ENCODE results near the gene HOXA10.

Gene HOXA10

DNA sequence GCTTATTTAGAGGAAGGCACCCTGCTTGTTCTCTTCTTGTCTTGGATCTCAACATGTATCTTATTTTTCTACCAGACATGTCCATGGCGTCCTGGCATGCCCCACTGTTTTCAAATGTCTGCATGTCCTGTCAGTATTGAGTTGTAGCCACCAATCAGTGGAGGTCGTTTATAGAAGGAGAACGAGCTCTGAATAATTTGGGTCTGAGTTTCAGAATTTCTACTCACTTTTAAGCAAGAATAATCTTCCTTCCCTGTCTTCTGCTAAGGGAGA is 28.7 kb upstream of the HOXA10 start:
- H3K9me3 ChIP-seq (ENCODE audit: control insufficient read depth, insufficient read depth, low read length) = no peaks in the 10 kb centered on the region
- H3K27ac ChIP-seq (ENCODE audit: low read depth, low read length) = no peak overlapping the region
- H3K36me3 ChIP-seq (ENCODE audit: control insufficient read depth, insufficient read depth, low read length) = no peaks in the 10 kb centered on the region
- H3K27me3 ChIP-seq (ENCODE audit: control insufficient read depth, insufficient read depth, low read length) = peaks cover 100% of the 10 kb centered on the region
- no peak overlapping the region for H3K4me3 ChIP-seq (ENCODE audit: low read depth, low read length)
- peaks cover 9% of the 10 kb centered on the region; the same call in 1 of the 2 replicates for H3K4me1 ChIP-seq (ENCODE audit: control insufficient read depth, insufficient read depth, low read length)
- H3K9ac ChIP-seq (ENCODE audit: low read depth, low read length) = no peak overlapping the region

DNA sequence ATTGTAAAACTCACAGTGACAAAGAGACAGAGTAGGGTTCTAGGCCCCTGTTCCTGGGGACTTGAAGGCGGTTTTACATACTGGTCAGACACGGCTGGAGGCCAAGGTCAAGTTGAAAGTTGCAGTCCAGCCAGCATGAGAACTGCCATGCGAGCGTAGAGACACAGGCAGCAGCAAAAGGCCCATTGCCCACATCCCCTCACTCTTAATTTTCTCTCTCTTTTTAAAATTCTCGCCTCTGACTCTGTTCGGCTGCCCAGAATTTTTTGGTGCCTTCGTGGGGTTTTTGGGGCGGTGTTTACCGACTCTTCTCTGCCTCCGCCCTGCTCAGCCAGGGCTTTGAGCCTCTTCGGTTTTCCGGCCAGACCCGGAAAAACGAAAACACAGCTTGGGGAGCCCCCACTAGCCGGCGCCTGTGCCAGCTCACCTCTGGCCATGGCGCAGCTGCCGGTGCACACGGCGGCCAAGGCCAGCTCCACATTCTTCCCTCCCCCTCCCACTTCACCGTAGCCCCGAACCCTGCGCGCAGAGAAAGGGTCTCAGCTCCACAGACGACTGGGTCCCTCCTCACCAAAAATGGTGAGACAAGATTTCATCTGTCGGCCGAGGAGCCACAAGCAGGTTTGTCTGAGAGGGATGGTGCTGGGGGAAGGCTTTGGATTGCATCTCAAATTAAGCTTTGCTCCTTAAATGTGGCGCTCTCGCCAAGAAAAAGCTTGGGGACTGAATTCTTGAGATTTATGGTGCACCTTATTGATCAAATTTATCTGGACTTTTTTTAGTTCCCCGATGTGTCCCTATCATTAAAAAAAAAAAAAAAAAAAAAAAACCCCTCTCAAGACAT is 28.1 kb upstream of the HOXA10 start:
- Histone ChIP-seq H3K27me3 (ENCODE audit: control insufficient read depth, insufficient read depth, low read length) (peaks cover 100% of the 10 kb centered on the region), H3K9ac (ENCODE audit: low read depth, low read length) (no peak overlapping the region), H3K9me3 (ENCODE audit: control insufficient read depth, insufficient read depth, low read length) (no peaks in the 10 kb centered on the region), H3K4me3 (ENCODE audit: low read depth, low read length) (no peak overlapping the region), H3K27ac (ENCODE audit: low read depth, low read length) (no peak overlapping the region), H3K4me1 (ENCODE audit: control insufficient read depth, insufficient read depth, low read length) (peaks cover 9% of the 10 kb centered on the region; the same call in 1 of the 2 replicates), H3K36me3 (ENCODE audit: control insufficient read depth, insufficient read depth, low read length) (no peaks in the 10 kb centered on the region)

- Histone ChIP-seq H3K27me3 (ENCODE audit: control insufficient read depth, insufficient read depth, low read length) (peaks cover 100% of the 10 kb centered on the region), H3K4me1 (ENCODE audit: control insufficient read depth, insufficient read depth, low read length) (peaks cover 9% of the 10 kb centered on the region; the same call in 1 of the 2 replicates), H3K27ac (ENCODE audit: low read depth, low read length) (no peak overlapping the region), H3K4me3 (ENCODE audit: low read depth, low read length) (no peak overlapping the region), H3K9me3 (ENCODE audit: control insufficient read depth, insufficient read depth, low read length) (no peaks in the 10 kb centered on the region), H3K36me3 (ENCODE audit: control insufficient read depth, insufficient read depth, low read length) (no peaks in the 10 kb centered on the region), H3K9ac (ENCODE audit: low read depth, low read length) (no peak overlapping the region)
Observed at GRCh38 chr7:27201580-27202017, 27.5 kb upstream of the HOXA10 start.

- Histone ChIP-seq H3K27ac (ENCODE audit: low read depth, low read length) (no peak overlapping the region), H3K9ac (ENCODE audit: low read depth, low read length) (no peak overlapping the region), H3K36me3 (ENCODE audit: control insufficient read depth, insufficient read depth, low read length) (no peaks in the 10 kb centered on the region), H3K9me3 (ENCODE audit: control insufficient read depth, insufficient read depth, low read length) (no peaks in the 10 kb centered on the region), H3K27me3 (ENCODE audit: control insufficient read depth, insufficient read depth, low read length) (peaks cover 100% of the 10 kb centered on the region), H3K4me1 (ENCODE audit: control insufficient read depth, insufficient read depth, low read length) (peaks cover 9% of the 10 kb centered on the region; the same call in 1 of the 2 replicates), H3K4me3 (ENCODE audit: low read depth, low read length) (no peak overlapping the region)
Observed at GRCh38 chr7:27200761-27201579, 26.9 kb upstream of the HOXA10 start.

DNA sequence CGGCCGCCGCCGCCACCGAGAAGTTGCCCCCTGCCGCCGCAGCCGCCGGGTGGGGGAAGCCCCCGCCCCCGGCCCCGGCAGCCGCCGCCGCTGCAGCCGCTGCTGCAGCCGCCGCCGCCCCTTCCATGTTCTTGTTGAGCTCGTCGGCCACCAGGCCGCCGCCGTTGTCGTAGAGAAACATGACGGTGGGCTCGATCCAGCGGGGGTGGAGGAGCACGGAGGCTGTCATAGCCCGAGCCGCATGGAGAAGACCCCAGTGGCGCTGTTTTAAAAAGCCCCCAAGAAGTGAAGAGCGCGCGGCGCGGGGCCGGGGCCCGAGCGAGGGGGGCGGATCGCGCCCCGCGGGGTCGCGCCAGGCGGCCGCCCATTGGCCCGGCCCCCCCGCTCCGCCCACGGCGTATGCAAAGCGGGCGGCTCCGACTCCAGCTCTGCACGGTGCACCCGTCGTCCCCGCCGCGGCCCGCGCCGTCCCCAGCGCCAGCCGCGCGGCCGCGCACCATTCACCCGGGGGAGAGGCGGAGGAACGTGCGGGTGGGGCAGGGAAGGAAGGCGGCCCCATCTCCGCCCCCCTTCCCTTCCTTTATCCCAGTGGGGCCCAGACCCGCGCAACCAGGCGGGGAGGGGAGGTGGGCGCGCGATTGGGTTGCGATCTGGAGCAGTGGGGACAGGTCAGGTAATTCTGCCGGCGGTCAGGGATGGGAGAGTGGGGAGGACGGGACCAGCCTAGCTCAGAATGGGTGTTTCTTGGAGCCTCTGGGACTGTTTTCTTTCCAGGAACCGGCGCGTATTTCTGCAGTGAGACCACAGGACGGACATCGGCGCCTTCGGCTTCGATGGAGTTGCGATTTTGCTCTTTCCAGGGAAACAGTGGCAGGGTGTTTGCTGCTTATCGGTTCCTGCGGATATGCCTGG is 26.0 kb upstream of the HOXA10 start, which contains the start of gene HOXA13:
TSS of gene HOXA13 (minus strand) at position 243 of the 912 bp plus-strand sequence. CDS start at position 229, 14 bp downstream.
- H3K27me3 ChIP-seq (ENCODE audit: control insufficient read depth, insufficient read depth, low read length) = peaks cover 100% of the 10 kb centered on the region

DNA sequence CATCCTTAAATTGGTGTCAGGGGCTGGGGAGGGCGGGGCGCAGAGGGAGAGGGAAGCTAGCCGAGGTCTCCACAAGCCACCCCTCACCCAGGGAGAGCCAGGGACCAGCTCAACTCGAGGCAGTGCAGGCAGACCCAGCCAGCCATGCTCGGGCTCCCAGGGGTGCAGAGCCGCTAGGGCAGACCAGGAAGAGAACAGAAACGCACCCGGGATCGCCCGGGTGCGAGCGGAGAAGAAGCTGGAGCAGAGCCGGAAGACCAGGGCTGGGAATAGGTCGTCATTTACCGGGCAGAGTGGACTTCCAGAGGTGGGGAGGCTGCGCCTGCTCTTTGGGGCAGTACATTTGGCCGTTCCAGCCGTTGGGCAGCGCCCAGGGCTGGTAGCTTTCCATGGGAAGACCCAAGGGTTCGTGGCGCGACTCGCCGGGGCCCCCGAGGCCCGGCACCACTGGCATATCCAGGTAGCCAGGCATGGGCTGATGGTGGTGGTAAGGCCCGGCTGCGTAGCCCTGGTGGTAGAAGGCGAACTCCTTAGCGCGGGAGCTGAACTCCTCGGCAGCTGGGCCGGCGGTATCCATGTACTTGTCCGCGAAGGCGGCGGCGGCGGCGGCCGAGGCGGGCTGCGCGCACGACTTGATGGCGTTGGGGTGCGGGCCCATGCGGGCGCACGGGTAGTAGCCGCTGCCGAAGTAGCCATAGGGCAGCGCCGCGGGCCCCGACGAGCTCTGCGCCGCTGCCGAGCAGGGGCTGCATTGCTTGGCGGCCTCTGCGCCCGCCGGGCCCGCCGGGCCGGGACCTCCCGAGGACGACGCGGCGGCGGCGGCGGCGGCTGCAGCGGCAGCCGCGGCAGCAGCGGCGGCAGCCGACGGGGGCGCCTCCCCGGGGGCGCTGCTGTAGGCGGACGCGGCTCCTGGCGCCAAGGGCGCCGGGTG is 25.0 kb upstream of the HOXA10 start:
- Histone ChIP-seq H3K27me3 (ENCODE audit: control insufficient read depth, insufficient read depth, low read length) (peaks cover 100% of the 10 kb centered on the region), H3K9me3 (ENCODE audit: control insufficient read depth, insufficient read depth, low read length) (no peaks in the 10 kb centered on the region), H3K9ac (ENCODE audit: low read depth, low read length) (no peak overlapping the region), H3K36me3 (ENCODE audit: control insufficient read depth, insufficient read depth, low read length) (no peaks in the 10 kb centered on the region), H3K4me3 (ENCODE audit: low read depth, low read length) (no peak overlapping the region), H3K27ac (ENCODE audit: low read depth, low read length) (no peak overlapping the region), H3K4me1 (ENCODE audit: control insufficient read depth, insufficient read depth, low read length) (peaks cover 5% of the 10 kb centered on the region; the same call in 1 of the 2 replicates)

More for the DNA sequence above, 26.0 kb upstream of the HOXA10 start, which contains the start of gene HOXA13:
- peaks cover 5% of the 10 kb centered on the region; the same call in 1 of the 2 replicates for H3K4me1 ChIP-seq (ENCODE audit: control insufficient read depth, insufficient read depth, low read length)
- H3K27ac ChIP-seq (ENCODE audit: low read depth, low read length) = no peak within 1 kb of the TSS
- no peaks in the 10 kb centered on the region for H3K36me3 ChIP-seq (ENCODE audit: control insufficient read depth, insufficient read depth, low read length)
- H3K9ac ChIP-seq (ENCODE audit: low read depth, low read length) = no peak within 1 kb of the TSS
- no peaks in the 10 kb centered on the region for H3K9me3 ChIP-seq (ENCODE audit: control insufficient read depth, insufficient read depth, low read length)
- peak within 1 kb of the TSS; percentile 33; the same call in 1 of the 2 replicates for H3K4me3 ChIP-seq (ENCODE audit: low read depth, low read length)

GRCh38 chr7:27198138-27198841 is 24.2 kb upstream of the HOXA10 start:
- Histone ChIP-seq H3K4me1 (ENCODE audit: control insufficient read depth, insufficient read depth, low read length) (peaks cover 5% of the 10 kb centered on the region; the same call in 1 of the 2 replicates), H3K9me3 (ENCODE audit: control insufficient read depth, insufficient read depth, low read length) (no peaks in the 10 kb centered on the region), H3K9ac (ENCODE audit: low read depth, low read length) (no peak overlapping the region), H3K4me3 (ENCODE audit: low read depth, low read length) (no peak overlapping the region), H3K27ac (ENCODE audit: low read depth, low read length) (no peak overlapping the region), H3K27me3 (ENCODE audit: control insufficient read depth, insufficient read depth, low read length) (peaks cover 100% of the 10 kb centered on the region), H3K36me3 (ENCODE audit: control insufficient read depth, insufficient read depth, low read length) (no peaks in the 10 kb centered on the region)

DNA sequence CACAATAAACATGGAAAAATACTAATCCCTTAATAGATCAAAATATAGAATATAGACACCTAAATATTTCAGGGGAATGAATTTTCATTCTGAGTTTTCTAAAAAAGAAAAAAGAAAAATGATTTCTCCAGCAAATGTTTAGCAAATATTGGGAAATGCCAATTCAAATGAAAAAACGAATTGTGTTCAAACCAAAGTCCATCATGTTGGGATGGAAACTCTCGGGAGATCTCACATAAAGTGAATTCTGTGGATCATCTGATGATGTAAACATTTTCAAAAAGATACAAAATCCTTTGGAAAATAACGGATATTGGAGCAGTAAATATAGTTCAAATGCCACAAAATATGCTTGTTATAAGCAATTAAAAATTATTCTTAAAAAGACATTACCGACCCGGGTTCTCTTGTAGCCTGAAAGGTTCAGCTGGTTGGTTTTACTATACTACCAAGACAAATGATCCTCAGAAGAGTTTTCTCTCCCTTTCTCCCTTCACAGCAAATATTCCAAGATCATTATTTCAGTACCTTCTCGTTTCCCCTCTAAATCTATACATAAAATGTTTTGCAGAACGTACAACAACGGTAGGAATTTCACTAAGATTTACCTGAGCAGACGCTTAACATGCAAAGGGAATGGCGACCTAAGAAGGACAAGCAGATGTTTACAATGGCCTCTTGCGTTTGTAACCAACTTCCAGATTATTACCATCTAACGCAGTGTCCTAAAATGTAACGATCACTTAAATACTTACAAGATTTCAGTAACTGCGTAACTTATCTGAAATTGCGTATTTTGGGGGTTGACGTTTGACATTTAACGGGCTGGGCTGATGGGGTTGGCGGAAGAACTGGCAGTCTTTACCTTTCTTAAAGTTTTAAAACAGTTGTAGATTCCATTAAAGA is 23.3 kb upstream of the HOXA10 start:
- peaks cover 100% of the 10 kb centered on the region for H3K27me3 ChIP-seq (ENCODE audit: control insufficient read depth, insufficient read depth, low read length)
- peaks cover 5% of the 10 kb centered on the region; the same call in 1 of the 2 replicates for H3K4me1 ChIP-seq (ENCODE audit: control insufficient read depth, insufficient read depth, low read length)
- no peak overlapping the region for H3K4me3 ChIP-seq (ENCODE audit: low read depth, low read length)
- H3K27ac ChIP-seq (ENCODE audit: low read depth, low read length) = no peak overlapping the region
- H3K36me3 ChIP-seq (ENCODE audit: control insufficient read depth, insufficient read depth, low read length) = no peaks in the 10 kb centered on the region
- no peaks in the 10 kb centered on the region for H3K9me3 ChIP-seq (ENCODE audit: control insufficient read depth, insufficient read depth, low read length)
- no peak overlapping the region for H3K9ac ChIP-seq (ENCODE audit: low read depth, low read length)

Data from HUES48 (cell line).